Ovary (tissue), 3 donors: Measurements from ENCODE around the gene PARD3B.

Source experiments
- CTCF ChIP-seq, 3 donors: fragments of 450-650 bp in 2 of 3; fragments of 200-600 bp in 1 of 3; IDR thresholded peaks; one replicate each; pipeline versions ENCODE4 v1.5.1 to v1.8.0; 2016 to 2022; ENCODE audit warnings: antibody characterized with exemption in 3 of 3, mild to moderate bottlenecking in 1 of 3
- POLR2A ChIP-seq: fragments of 450-650 bp; IDR thresholded peaks from one replicate; pipeline ENCODE4 v1.6.1; 2017; ENCODE audit warnings: antibody characterized with exemption, mild to moderate bottlenecking, moderate library complexity
- donor health status: DM: no; HTN: no; CAD: no.

DNA sequence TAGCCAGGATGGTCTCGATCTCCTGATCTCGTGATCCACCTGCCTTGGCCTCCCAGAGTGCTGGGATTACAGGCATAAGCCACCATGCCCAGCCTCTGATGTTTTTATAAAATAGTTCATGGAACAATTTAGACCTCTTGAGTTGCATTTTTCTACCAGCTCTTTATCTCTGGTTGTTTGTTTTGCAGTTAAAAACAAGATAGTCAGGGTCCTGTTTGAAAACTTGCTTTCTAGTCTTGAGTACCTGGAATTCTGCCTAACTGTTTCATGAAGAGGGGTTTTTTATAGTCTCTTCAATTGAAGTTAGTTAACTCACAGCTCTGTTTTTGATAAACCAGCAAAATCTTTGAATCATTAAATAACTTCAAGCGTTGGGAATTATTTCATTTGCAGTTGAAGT is 244.8 kb downstream of the PARD3B start:
- TF ChIP-seq CTCF (IDR thresholded peaks at IDR 0.05), result no peak
- TF ChIP-seq POLR2A, result no peak
